Mucosa of stomach (tissue), 1 donor: ENCODE data around the gene MMP24.
"Not testable (repeated sequence)": the region's sequence is repeated elsewhere in the genome, so short reads cannot be mapped to it uniquely, and the experiment has no call there.

Source experiments
- H3K27me3 ChIP-seq: one replicate; pipeline ENCODE4 v1.7.0; 2013; ENCODE audit warnings: mild to moderate bottlenecking, low read length; ENCODE audit not compliant: control insufficient read depth, insufficient read depth
- H3K36me3 ChIP-seq: one replicate; pipeline ENCODE4 v1.7.0; 2013; ENCODE audit warnings: low read length; ENCODE audit not compliant: control insufficient read depth, insufficient read depth
- H3K4me1 ChIP-seq: one replicate; pipeline ENCODE4 v1.7.0; 2013; ENCODE audit warnings: mild to moderate bottlenecking, low read length; ENCODE audit not compliant: control insufficient read depth, insufficient read depth
- H3K4me3 ChIP-seq: one replicate; pipeline ENCODE4 v1.7.0; 2013; ENCODE audit warnings: low read length
- H3K9ac ChIP-seq: one replicate; pipeline ENCODE4 v1.7.0; 2013; ENCODE audit warnings: mild to moderate bottlenecking, low read length, moderate library complexity
- H3K9me3 ChIP-seq: one replicate; pipeline ENCODE4 v1.7.0; 2013; ENCODE audit warnings: mild to moderate bottlenecking, low read length, moderate library complexity; ENCODE audit not compliant: control insufficient read depth
- donor health status: Pancreatic carcinoma.

MMP24 gene

DNA sequence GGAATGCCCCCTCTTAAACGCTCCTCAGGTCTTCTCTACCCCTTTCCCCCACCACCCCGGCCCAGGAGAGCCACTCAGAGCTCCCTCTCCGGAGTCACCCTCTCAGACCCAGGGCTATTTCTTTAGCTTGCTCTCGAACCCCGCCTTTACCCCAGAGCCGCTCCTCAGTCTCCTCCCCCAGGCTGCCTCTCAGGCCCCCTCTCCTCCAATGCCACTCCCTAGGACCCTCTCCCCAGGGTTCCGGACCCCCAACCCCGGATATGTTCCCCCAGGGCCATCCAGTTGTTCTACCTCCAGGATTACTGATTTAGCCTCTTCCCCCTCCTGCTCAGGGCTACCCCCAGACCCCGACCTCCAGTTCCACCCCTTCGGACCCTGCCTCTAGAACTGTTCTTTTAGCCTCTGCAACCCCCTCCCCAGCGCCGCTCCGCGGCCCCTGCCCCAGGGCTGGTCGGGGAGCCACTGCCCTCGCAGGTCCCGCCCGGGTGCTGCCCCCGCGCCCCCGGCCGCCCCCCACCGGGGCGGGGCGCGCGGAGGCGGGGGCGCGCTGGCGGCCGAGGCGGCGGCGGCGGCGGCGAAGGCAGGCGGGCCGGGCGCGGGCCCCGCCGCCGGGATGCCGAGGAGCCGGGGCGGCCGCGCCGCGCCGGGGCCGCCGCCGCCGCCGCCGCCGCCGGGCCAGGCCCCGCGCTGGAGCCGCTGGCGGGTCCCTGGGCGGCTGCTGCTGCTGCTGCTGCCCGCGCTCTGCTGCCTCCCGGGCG lies at the start of gene MMP24:
MMP24 (plus strand) TSS at position 565 of the 758 bp plus-strand sequence; CDS start at position 614, 49 bp downstream.
- Histone ChIP-seq H3K4me1 (no peaks in the 10 kb centered on the region), H3K36me3 (no peaks in the 10 kb centered on the region), H3K4me3 (no peak within 1 kb of the TSS), H3K27me3 (peaks cover 17% of the 10 kb centered on the region), H3K9ac (no peak within 1 kb of the TSS), H3K9me3 (no peaks in the 10 kb centered on the region)

DNA sequence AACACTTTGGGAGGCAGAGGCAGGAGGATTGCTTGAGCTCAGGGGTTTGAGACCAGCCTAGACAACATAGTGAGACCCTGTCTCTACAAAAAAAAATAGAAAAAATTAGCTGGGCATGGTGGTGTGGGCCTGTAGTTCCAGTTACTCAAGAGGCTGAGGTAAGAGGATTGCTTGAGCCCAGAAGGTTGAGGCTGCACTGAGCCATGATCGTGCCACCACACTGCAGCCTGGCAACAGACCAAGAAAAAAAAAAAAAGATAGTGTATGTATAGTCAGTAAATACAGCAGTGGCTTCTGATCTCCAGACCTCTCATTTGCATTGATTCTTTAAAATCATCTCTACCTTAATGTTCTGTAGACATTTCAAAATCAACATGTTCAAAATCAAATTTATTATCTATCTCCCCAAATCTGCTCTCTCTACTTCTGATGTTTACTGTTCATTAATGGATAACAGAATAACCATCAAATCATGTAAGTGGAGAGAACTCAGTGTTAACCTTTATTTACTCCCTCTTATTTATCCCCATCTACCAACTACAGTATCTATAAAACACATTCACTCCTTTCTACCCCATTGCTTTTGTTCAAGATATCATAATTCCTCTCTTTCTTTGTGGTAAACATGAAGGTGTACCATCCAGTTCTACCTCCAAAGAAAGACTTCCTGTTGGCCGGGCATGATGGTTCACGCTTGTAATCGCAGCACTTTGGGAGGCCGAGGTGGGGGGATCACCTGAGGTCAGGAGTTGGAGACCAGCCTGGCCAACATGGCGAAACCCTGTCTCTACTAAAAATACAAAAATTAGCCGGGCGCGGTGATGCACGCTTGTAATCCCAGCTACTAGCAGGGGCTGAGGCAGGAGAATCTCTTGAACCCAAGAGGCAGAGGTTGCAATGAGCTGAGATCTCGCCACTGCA lies 46.9 kb upstream of the MMP24 start:
- H3K4me3 ChIP-seq: no peak overlapping the region
- no peaks in the 10 kb centered on the region for H3K36me3 ChIP-seq
- H3K9me3 ChIP-seq: no peaks in the 10 kb centered on the region
- no peaks in the 10 kb centered on the region for H3K27me3 ChIP-seq
- H3K9ac ChIP-seq: no peak overlapping the region
- H3K4me1 ChIP-seq: peaks cover 1% of the 10 kb centered on the region

DNA sequence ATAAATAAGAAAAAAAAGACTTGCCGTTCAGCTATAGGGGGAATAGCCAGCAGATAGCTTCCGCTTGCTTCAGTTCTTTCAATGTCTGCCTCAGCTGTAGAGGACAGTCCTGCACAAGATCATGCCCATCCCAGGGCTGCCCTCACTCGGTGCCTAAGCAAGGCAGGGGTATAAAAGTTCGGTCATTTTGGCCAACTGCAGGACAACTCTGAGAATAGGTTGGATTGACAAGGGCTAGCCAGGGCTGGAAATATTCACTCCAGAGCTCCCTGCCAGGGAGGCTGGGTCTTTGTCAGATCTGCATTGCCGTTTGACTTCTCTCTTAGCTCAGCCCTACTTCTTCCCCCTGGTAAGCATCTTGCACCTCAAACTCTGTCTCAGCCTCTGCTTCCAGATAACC lies 46.2 kb upstream of the MMP24 start:
- H3K9ac ChIP-seq: no peak overlapping the region
- H3K27me3 ChIP-seq: no peaks in the 10 kb centered on the region
- H3K4me3 ChIP-seq: no peak overlapping the region
- H3K4me1 ChIP-seq: no peaks in the 10 kb centered on the region
- H3K36me3 ChIP-seq: no peaks in the 10 kb centered on the region
- no peaks in the 10 kb centered on the region for H3K9me3 ChIP-seq

DNA sequence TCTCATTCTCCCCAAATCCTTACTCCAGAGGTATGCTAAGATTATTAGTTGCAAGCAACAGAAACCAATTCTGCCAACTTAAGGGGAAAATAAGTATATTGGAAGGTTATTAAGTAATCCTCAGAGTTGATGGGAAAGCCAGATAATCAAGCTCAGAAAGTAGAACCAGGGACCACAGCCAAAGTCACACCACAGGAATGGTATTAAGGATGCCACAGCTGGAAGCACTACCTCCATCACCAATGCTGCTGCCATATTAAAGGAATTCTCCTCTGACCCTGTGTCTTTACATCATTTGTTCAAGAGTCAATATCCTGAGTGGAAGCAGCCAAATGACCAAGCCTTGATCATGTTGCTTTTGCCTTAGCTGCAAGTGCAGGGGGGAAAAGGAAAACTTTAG lies 44.8 kb upstream of the MMP24 start:
- Histone ChIP-seq H3K9me3 (no peaks in the 10 kb centered on the region), H3K9ac (no peak overlapping the region), H3K4me1 (no peaks in the 10 kb centered on the region), H3K27me3 (no peaks in the 10 kb centered on the region), H3K36me3 (no peaks in the 10 kb centered on the region), H3K4me3 (no peak overlapping the region)

DNA sequence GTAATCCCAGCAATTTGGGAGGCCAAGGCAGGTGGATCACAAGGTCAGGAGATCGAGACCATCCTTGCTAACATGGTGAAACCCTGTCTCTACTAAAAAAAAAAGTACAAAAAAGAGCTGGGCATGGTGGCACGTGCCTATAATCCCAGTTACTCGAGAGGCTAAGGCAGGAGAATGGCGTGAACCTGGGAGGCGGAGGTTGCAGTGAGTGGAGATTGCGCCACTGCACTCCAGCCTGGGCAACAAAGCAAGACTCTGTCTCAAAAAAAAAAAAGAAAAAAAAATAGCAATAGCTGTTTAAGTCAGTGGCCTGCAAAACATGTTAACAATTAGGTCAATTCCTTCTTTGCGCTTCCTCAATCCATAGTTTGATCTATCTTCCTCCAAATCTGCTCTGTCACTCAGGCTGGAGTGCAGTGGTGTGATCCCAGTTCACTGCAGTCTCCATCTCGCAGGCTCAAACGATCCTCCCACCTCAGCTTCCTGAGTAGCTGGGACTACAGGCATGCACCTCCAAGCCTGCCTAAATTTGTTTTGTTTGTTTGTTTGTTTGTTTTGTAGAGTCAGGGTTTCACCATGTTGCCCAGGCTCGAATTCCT lies 39.7 kb upstream of the MMP24 start:
- not testable (repeated sequence) for H3K4me1 ChIP-seq, H3K27me3 ChIP-seq, H3K9ac ChIP-seq, H3K36me3 ChIP-seq, H3K4me3 ChIP-seq, H3K9me3 ChIP-seq

DNA sequence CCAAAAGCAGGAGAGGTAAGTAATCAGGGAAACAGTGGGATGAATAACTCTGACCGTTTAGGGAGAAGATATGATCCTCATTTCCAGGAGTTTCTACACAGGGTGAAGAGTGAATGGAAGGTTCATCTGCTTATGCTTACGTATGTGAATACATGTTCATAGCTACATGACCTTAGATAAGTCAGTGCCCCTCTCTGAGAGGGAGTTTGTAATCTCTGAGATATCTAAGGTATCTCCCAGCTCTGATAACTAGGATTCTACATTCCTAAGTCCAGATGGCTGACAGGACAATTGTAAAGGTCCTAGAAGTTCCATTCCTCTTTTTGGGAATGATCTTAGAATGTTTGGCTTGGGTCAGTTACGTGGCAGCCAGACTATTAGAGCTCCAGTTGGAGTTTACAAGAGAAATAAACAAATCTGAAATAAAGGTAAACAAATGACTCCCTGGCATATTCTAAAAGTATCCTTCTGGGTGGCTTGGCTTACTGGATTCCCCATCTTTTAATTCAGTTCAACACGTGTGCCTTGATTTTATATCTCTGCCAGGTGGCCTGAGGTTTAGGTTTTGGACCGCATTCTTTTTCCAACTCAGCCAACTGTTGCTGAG lies 38.8 kb upstream of the MMP24 start:
- Histone ChIP-seq H3K4me1 (peaks cover 13% of the 10 kb centered on the region), H3K36me3 (no peaks in the 10 kb centered on the region), H3K9ac (no peak overlapping the region), H3K9me3 (no peaks in the 10 kb centered on the region), H3K27me3 (no peaks in the 10 kb centered on the region), H3K4me3 (no peak overlapping the region)

DNA sequence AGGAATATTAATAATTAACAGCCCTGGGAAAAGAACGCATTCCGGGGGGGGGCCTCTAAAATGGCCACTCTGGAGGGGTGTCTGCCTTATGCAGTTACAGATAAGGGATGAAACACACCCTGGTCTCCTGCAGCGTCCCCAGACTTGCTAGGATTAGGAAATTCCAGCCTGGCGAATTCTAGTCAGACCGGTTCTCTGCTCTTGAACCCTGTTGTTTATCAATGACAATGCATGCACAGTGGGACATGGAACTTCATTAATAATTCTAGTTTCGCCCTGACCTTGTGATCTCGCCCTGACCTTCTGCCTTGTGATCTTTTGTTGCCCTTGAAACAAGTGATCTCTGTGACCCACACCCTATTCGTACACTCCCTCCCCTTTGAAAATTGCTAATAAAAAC lies 37.3 kb upstream of the MMP24 start:
- H3K9ac ChIP-seq, H3K27me3 ChIP-seq, H3K4me3 ChIP-seq, H3K36me3 ChIP-seq, H3K9me3 ChIP-seq: not testable (repeated sequence)
- peaks cover 15% of the 10 kb centered on the region for H3K4me1 ChIP-seq

DNA sequence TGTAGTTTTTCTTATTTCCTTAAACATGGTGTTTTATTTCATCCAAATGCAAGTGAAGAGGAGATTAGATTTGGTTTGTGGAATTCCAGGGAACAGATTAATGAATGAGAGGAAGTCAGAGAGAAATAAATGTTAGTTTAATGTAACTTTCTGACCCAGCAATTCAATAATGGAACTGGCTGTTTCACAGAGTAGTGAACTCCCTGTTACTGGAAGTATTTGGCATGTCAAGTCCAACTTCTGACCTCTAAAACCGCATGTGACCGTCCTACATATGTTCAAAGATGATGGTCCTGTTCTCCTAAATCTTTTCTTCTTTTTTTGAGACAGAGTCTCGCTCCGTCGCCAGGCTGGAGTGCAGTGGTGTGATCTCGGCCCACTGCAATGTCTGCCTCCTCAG lies 35.9 kb upstream of the MMP24 start:
- H3K9me3 ChIP-seq: no peaks in the 10 kb centered on the region
- H3K4me3 ChIP-seq: no peak overlapping the region
- H3K4me1 ChIP-seq: peaks cover 15% of the 10 kb centered on the region
- no peaks in the 10 kb centered on the region for H3K36me3 ChIP-seq
- no peaks in the 10 kb centered on the region for H3K27me3 ChIP-seq
- H3K9ac ChIP-seq: no peak overlapping the region

DNA sequence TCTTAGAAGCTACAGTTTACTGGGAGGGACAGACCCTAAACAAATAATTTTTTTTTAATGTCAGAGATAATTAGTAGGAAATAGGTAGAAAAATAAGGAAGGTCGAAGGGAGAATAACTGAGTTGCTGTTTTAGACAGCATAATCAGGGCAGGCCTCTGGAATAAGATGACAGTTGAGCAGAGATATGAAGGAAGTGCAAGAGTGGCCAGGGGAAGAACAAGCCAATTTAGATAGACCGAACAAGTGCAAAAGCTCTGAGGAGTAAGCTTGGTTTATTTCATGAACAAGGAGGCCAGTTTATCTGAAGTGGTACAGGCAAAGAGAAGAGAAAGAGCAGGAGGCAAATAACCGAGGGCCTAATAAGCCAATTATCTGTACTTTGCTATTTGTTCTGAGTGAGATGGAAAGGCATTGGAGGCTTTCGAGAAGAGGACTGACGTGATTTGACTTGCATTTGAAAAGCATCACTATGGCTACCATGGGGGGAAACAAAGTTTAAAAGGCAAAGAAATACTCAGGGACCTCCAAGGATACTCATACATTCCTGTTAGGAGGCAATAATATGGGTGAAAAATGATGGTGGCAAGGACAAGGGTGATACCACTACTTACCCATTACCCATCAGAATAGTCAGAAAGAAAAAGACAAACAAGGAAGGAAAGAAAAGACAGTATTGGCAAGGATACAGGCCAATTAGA lies 34.9 kb upstream of the MMP24 start:
- H3K4me1 ChIP-seq: peaks cover 15% of the 10 kb centered on the region
- H3K36me3 ChIP-seq: no peaks in the 10 kb centered on the region
- H3K9ac ChIP-seq: no peak overlapping the region
- H3K4me3 ChIP-seq: no peak overlapping the region
- no peaks in the 10 kb centered on the region for H3K9me3 ChIP-seq
- no peaks in the 10 kb centered on the region for H3K27me3 ChIP-seq

DNA sequence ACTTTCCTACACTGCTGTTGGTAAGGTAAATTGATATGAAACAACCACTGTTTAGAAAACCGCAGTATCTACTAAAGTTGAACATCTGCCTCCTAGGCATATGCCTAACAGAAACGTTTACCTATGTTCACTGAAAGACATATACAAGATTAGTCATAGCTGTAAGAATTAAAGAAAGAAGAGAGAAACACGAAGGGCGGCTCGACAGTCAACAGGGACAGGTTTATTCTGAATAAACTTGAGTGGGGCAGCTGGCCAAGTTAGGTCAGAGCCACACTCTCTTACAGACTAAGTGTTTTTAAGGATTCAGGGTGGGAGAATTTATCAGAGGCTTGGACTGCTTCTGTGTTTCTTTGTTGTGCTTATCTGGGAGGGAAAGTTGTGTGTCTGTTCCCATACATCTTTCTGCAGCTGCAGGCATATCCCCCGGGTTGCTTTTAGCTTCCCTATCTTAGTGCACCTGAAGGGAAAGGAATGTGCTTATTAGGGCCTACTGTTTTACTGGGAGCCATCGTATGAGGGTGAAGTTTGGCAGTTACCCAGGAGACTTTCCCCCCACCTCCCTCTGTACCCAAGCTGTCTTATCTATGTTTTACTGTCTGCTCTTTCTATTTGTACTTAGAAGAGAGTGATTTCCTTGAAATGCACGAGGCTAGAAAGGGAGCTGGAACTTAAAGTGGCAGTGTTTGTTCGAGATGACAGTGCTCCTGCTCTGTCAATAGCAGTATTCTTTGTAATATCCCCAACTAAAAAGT lies 34.2 kb upstream of the MMP24 start:
- H3K9ac ChIP-seq: no peak overlapping the region
- H3K9me3 ChIP-seq: no peaks in the 10 kb centered on the region

More for the DNA sequence above, 34.2 kb upstream of the MMP24 start:
- no peak overlapping the region for H3K4me3 ChIP-seq
- H3K36me3 ChIP-seq: no peaks in the 10 kb centered on the region
- peaks cover 15% of the 10 kb centered on the region for H3K4me1 ChIP-seq
- H3K27me3 ChIP-seq: no peaks in the 10 kb centered on the region
